NCI-H510A treated with DMSO at 0.1 percent for 48 hours (cell line): ENCODE results near the gene WDR59.
A peak's percentile ranks its signal among the peaks of the same experiment; 100 is the strongest.
"Not testable (repeated sequence)": the region's sequence is repeated elsewhere in the genome, so short reads cannot be mapped to it uniquely, and the experiment has no call there.

Experiments
- DNase-seq: peaks from one replicate; lab custom pipeline; 2025; lab: John Stamatoyannopoulos, UW

WDR59 gene

GRCh38 chr16:75012380-75013081, 27.6 kb upstream of the WDR59 start:
- no peak for DNase-seq

GRCh38 chr16:75011634-75012307, 26.8 kb upstream of the WDR59 start:
- DNase-seq, result no peak

- DNase-seq, result no peak
Observed at GRCh38 chr16:75010427-75010826, 25.5 kb upstream of the WDR59 start.

- DNase-seq, result no peak
Observed at GRCh38 chr16:75007443-75007842, 22.5 kb upstream of the WDR59 start.

GRCh38 chr16:75005697-75006096, 20.8 kb upstream of the WDR59 start:
- no peak for DNase-seq

GRCh38 chr16:75004460-75004859, 19.5 kb upstream of the WDR59 start:
- DNase-seq, result no peak

- DNase-seq, result no peak
Observed at GRCh38 chr16:75003931-75004330, 19.0 kb upstream of the WDR59 start.

- DNase-seq, result no peak
Observed at GRCh38 chr16:75002474-75002873, 17.6 kb upstream of the WDR59 start.

- no peak for DNase-seq
Observed at GRCh38 chr16:75000481-75001081, 15.7 kb upstream of the WDR59 start.

- peak; percentile 21 for DNase-seq
Observed at GRCh38 chr16:74999609-75000480, 14.9 kb upstream of the WDR59 start.

- no peak for DNase-seq
Observed at GRCh38 chr16:74999219-74999608, 14.3 kb upstream of the WDR59 start.

- DNase-seq, result peak; percentile 72
Observed at GRCh38 chr16:74998481-74999218, 13.7 kb upstream of the WDR59 start, which contains the start of gene ZNRF1. Gene ZNRF1, plus strand, starts transcription at chr16:74999024. Its CDS starts 648 bp downstream, at chr16:74999672.

GRCh38 chr16:74997042-74997491, 12.1 kb upstream of the WDR59 start:
- DNase-seq, result peak; percentile 20

- no peak for DNase-seq
Observed at GRCh38 chr16:74995986-74996385, 11.1 kb upstream of the WDR59 start.

- DNase-seq, result no peak
Observed at GRCh38 chr16:74991593-74992403, 6.9 kb upstream of the WDR59 start.

GRCh38 chr16:74991268-74991592, 6.3 kb upstream of the WDR59 start:
- DNase-seq, result no peak

GRCh38 chr16:74990832-74991231, 5.9 kb upstream of the WDR59 start:
- DNase-seq, result no peak

GRCh38 chr16:74989864-74990263, 4.9 kb upstream of the WDR59 start:
- not testable (repeated sequence) for DNase-seq

- DNase-seq, result no peak
Observed at GRCh38 chr16:74987027-74987681, 2.2 kb upstream of the WDR59 start.

GRCh38 chr16:74984194-74984528, 762 bp downstream of the WDR59 start:
- DNase-seq, result no peak
